Prostate gland (tissue), 2 donors: ENCODE data around the gene LGALS3.

Experiments
- POLR2AphosphoS5 ChIP-seq: sonication (generic); formaldehyde crosslinking; IDR thresholded peaks from one replicate; pipeline ENCODE4 v1.6.1; 2017; ENCODE audit warnings: antibody characterized with exemption
- TF ChIP-seq, protein P1 (sequence below), 4 experiments: fragments of 200-600 bp in 2 of 4; fragments of 450-650 bp in 2 of 4; sonication (generic) in 2 of 4; IDR thresholded peaks; 1 replicate in 3 of 4; 2 replicates in 1 of 4; pipeline ENCODE4 v1.5.1; 2016 to 2019; ENCODE audit warnings: antibody characterized with exemption in 4 of 4, mild to moderate bottlenecking in 2 of 4, moderate library complexity in 2 of 4

DNA sequence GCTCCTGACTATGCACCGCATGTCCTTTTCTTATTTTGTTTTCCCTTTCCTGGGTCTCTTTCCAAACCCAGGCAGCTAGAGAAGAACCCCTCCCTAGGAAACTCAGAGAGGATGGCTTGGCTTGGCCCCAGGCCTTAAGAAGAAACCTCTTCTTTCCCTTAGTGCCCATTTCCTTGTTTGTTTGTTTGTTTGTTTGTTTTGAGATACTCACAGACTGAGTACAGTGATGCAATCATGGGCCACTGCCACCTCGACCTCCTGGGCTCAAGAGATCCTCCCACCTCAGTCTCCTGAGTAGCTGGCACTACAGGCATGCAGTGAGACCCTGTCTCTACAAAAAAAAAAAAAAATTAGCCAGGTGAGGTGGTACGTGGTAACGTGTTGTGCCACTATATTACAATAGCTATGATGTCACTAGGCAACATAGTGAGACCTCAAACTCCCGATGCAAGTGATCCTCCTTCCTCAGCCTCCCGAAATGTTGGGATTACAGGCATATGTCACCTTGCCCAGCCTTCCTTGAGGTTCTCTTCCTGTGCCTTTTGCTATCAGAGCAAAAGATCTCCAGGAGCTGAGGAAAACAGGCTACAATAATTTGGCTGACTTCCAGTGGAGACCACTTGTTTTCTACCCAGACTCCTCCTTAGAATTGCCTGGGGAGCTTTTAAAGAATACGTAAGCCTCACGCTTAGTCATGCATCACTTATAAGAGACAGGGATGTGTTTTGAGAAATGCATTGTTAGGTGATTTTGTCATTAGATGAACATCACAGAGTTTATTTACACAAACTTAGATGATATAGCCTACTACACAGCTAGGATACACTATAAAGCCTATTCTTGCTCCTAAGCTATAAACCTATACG, 34.5 kb upstream of the LGALS3 start:
- TF ChIP-seq, protein P1, sequence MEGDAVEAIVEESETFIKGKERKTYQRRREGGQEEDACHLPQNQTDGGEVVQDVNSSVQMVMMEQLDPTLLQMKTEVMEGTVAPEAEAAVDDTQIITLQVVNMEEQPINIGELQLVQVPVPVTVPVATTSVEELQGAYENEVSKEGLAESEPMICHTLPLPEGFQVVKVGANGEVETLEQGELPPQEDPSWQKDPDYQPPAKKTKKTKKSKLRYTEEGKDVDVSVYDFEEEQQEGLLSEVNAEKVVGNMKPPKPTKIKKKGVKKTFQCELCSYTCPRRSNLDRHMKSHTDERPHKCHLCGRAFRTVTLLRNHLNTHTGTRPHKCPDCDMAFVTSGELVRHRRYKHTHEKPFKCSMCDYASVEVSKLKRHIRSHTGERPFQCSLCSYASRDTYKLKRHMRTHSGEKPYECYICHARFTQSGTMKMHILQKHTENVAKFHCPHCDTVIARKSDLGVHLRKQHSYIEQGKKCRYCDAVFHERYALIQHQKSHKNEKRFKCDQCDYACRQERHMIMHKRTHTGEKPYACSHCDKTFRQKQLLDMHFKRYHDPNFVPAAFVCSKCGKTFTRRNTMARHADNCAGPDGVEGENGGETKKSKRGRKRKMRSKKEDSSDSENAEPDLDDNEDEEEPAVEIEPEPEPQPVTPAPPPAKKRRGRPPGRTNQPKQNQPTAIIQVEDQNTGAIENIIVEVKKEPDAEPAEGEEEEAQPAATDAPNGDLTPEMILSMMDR (IDR thresholded peaks at IDR 0.05), result no peak
- no peak for TF ChIP-seq POLR2AphosphoS5
